Testis (tissue), 2 donors: ENCODE data around the gene PLA2R1.

Experiments
- POLR2A ChIP-seq: fragments of 450-650 bp; IDR thresholded peaks from one replicate; pipeline ENCODE4 v1.6.1; 2017; ENCODE audit warnings: antibody characterized with exemption, mild to moderate bottlenecking, moderate library complexity
- TF ChIP-seq, protein P1 (sequence below), 3 experiments: fragments of 450-650 bp in 2 of 3; fragments of 200-600 bp in 1 of 3; sonication (generic) in 1 of 3; IDR thresholded peaks; one replicate each; pipeline ENCODE4 v1.5.1; 2016 to 2019; ENCODE audit warnings: antibody characterized with exemption in 3 of 3, mild to moderate bottlenecking in 2 of 3, moderate library complexity in 1 of 3

- TF ChIP-seq POLR2A = no peak
- TF ChIP-seq, protein P1, sequence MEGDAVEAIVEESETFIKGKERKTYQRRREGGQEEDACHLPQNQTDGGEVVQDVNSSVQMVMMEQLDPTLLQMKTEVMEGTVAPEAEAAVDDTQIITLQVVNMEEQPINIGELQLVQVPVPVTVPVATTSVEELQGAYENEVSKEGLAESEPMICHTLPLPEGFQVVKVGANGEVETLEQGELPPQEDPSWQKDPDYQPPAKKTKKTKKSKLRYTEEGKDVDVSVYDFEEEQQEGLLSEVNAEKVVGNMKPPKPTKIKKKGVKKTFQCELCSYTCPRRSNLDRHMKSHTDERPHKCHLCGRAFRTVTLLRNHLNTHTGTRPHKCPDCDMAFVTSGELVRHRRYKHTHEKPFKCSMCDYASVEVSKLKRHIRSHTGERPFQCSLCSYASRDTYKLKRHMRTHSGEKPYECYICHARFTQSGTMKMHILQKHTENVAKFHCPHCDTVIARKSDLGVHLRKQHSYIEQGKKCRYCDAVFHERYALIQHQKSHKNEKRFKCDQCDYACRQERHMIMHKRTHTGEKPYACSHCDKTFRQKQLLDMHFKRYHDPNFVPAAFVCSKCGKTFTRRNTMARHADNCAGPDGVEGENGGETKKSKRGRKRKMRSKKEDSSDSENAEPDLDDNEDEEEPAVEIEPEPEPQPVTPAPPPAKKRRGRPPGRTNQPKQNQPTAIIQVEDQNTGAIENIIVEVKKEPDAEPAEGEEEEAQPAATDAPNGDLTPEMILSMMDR (IDR thresholded peaks at IDR 0.05) = no peak
Observed at GRCh38 chr2:159902722-159903121, 159.7 kb downstream of the PLA2R1 start.
